Transverse colon (tissue), 4 donors: ENCODE data around the gene MRGPRE. TPM values are rescaled to one million over a fixed set of nuclear protein-coding genes. Genes with fewer than 3 reads are reported as not detected.
A peak's percentile ranks its signal among the peaks of the same experiment; 100 is the strongest.

ENCODE experiments used
- DNase-seq: peaks from one replicate; pipeline ENCODE4 v3.0.0-alpha.2; 2019
- H3K27ac ChIP-seq, 4 donors: fragments of 200-600 bp; sonication (generic); 2 replicates each; pipeline ENCODE4 v1.5.1; 2016 to 2018; ENCODE audit warnings: inconsistent platforms in 4 of 4
- H3K27me3 ChIP-seq: fragments of 200-600 bp; sonication (generic); 2 replicates; pipeline ENCODE4 v1.5.1; 2017; ENCODE audit warnings: inconsistent platforms
- H3K36me3 ChIP-seq, 4 donors: fragments of 200-600 bp; sonication (generic); 2 replicates each; pipeline ENCODE4 v1.5.1; 2017 to 2019; ENCODE audit warnings: inconsistent platforms in 4 of 4
- H3K4me1 ChIP-seq, 4 donors: fragments of 200-600 bp; sonication (generic); 2 replicates each; pipeline ENCODE4 v1.5.1; 2017 to 2020; ENCODE audit warnings: inconsistent platforms in 4 of 4
- H3K4me3 ChIP-seq, 4 donors: fragments of 200-600 bp; sonication (generic); 1 replicate in 1 of 4; 2 replicates in 3 of 4; pipeline versions ENCODE4 v1.5.1 to v1.6.1; 2017 to 2019; ENCODE audit warnings: inconsistent platforms in 4 of 4
- H3K9me3 ChIP-seq, 2 donors: fragments of 200-600 bp; sonication (generic); 2 replicates each; pipeline ENCODE4 v1.5.1; 2017 to 2019; ENCODE audit warnings: inconsistent platforms in 2 of 2
- EP300 ChIP-seq: sonication (generic); formaldehyde crosslinking; IDR thresholded peaks from one replicate; pipeline ENCODE4 v1.6.1; 2017; ENCODE audit warnings: antibody characterized with exemption, low read depth
- POLR2A ChIP-seq: fragments of 450-650 bp; IDR thresholded peaks from one replicate; pipeline ENCODE4 v1.6.1; 2016; ENCODE audit warnings: antibody characterized with exemption, mild to moderate bottlenecking, moderate library complexity
- POLR2AphosphoS5 ChIP-seq, 3 donors: sonication (generic); formaldehyde crosslinking; IDR thresholded peaks; one replicate each; pipeline ENCODE4 v1.6.1; 2016; ENCODE audit warnings: antibody characterized with exemption in 3 of 3
- WGBS, 2 donors: methylation state at CpG; one replicate each; pipeline ENCODE4 v1.1.5; 2018; ENCODE audit warnings: low coverage in 1 of 2; 5-methylcytosine and 5-hydroxymethylcytosine counted together
- in situ Hi-C, 4 donors: fragments of 200-750 bp; cut with MboI; loops; one replicate each; pipeline versions ENCODE4 v1.15.0 to v1.15.1; 2017; ENCODE audit warnings: low sequenced_read_pairs in 3 of 4, low pct_ligation_motif_present in 1 of 4, low pct_unique_long_range_greater_than_20kb in 1 of 4
- intact Hi-C: fragments of 100-400 bp; cut with DNase I; formaldehyde crosslinking; loops from one replicate; pipeline ENCODE4 v1.15.1; 2023; ENCODE audit warnings: low total_unique reads
- total RNA-seq, 4 donors: library from RNA; depleted of rRNA; stranded (reverse); fragments of >200 nt; gene quantifications; one replicate each; pipeline ENCODE4 v1.1.0, GENCODE V29; 2016
- TF ChIP-seq, protein P1 (sequence below), 5 experiments: fragments of 200-600 bp in 3 of 5; fragments of 450-650 bp in 2 of 5; sonication (generic) in 3 of 5; IDR thresholded peaks; 1 replicate in 2 of 5; 2 replicates in 3 of 5; pipeline ENCODE4 v1.5.1; 2016 to 2017; ENCODE audit warnings: antibody characterized with exemption in 5 of 5, inconsistent platforms in 3 of 5, mild to moderate bottlenecking in 2 of 5, moderate library complexity in 1 of 5

The MRGPRE gene
- total RNA-seq, 4 donors from 2014 or later, result not detected

DNA sequence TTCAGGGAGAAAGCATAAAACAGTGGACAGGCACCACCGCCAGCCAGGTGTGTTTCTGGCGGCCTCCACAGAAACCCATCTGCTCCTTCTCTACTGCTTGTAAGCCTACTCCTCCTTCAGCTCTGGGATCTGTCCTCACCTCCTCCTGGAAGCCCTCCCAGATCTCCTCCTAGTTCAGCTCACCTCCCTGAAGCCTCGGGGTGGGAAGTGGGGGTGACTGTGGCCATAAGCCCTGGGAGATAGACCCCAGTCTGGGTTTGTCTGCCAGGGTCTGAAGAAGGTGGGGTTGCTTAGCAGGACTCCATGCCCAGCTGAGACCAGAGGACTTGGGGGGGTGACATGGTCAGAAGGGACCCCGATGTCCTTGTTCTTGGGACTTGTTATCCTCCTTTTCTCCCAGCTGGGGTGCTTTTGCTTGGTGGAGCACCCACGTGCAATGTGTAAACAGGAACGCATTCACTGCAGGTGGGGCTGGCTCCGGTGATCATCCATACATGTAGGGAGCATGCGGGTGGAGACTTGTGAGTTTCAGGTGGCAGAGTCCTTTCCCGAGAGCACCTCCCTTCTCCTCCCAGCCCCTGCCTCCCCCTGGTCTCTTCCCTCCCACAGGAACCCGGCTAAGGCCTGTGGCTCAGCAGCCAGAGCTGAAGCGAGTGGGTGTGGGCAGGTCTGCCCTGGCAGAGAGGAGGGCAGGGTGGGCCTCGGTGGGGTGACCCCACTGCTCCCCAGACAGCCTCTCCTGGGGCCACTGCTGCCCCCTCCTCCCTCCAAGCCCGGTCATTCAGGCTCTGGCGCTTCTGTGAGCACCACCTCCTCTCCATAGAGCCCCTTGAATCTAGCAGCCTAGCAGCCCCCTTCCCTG is 39.5 kb downstream of the MRGPRE start:
- Histone ChIP-seq H3K27ac (no peak overlapping the region), H3K4me3 (no peak overlapping the region), H3K27me3 (peaks cover 8% of the 10 kb centered on the region), H3K9me3 (no peaks in the 10 kb centered on the region), H3K4me1 (no peaks in the 10 kb centered on the region), H3K36me3 (no peaks in the 10 kb centered on the region)
- TF ChIP-seq, protein P1, sequence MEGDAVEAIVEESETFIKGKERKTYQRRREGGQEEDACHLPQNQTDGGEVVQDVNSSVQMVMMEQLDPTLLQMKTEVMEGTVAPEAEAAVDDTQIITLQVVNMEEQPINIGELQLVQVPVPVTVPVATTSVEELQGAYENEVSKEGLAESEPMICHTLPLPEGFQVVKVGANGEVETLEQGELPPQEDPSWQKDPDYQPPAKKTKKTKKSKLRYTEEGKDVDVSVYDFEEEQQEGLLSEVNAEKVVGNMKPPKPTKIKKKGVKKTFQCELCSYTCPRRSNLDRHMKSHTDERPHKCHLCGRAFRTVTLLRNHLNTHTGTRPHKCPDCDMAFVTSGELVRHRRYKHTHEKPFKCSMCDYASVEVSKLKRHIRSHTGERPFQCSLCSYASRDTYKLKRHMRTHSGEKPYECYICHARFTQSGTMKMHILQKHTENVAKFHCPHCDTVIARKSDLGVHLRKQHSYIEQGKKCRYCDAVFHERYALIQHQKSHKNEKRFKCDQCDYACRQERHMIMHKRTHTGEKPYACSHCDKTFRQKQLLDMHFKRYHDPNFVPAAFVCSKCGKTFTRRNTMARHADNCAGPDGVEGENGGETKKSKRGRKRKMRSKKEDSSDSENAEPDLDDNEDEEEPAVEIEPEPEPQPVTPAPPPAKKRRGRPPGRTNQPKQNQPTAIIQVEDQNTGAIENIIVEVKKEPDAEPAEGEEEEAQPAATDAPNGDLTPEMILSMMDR (IDR thresholded peaks at IDR 0.05), result no peak
- TF ChIP-seq POLR2A, result no peak
- TF ChIP-seq EP300, result no peak
- peak; percentile 4 for DNase-seq
- intact Hi-C loops (no loop called here), in situ Hi-C loops (no loop called here)
- 70% methylated on average over 14 of the region's 14 CpGs; no CpG with 5 or more reads in 1 of the 2 donors for whole genome bisulfite sequencing, 2 donors

DNA sequence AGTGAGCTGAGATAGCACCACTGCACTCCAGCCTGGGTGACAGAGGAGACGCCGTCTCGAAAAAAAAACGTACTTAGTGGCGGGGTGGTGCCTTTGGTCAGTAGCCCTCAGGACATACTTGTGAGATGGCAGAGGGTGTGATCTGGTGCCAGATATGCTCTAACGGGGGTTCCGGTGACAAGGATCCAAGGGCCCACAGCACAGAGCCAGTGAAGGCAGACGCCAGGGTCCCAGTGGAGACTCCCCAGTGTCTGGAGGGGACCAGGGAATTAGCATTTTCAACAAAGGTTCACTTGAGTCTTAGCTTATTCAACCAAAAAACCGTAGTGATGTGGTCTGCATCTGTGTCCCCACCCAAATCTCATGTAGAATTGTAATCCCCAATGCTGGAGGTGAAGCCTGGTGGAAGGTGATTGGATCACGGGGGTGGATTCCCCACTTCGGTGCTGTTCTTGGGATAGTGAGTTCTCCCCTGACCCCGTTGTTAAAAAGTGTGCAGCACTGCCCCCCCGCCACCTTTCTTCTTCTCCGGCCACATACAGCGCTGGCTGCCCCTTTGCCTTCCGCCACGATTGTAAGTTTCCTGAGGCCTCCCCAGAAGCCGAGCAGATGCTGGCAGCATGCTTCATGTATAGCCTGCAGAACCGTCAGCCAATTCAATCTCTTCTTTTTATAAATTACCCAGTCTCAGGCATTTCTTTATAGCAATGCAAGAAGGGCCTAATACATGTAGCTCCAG is 40.5 kb downstream of the MRGPRE start:
- WGBS, 2 donors, result 90 to 93% methylated on average over 2 to 19 of the region's 19 CpGs
- Histone ChIP-seq H3K4me1 (no peaks in the 10 kb centered on the region), H3K27me3 (peaks cover 7% of the 10 kb centered on the region), H3K4me3 (no peak overlapping the region), H3K36me3 (no peaks in the 10 kb centered on the region), H3K27ac (no peak overlapping the region), H3K9me3 (no peaks in the 10 kb centered on the region)
- in situ Hi-C loops (no loop called here), intact Hi-C loops (no loop called here)
- DNase-seq, result peak; percentile 3
- TF ChIP-seq, protein P1 (IDR thresholded peaks at IDR 0.05), result no peak
- TF ChIP-seq EP300 (no peak), POLR2A (no peak), POLR2AphosphoS5 (IDR thresholded peaks at IDR 0.05) (no peak)

DNA sequence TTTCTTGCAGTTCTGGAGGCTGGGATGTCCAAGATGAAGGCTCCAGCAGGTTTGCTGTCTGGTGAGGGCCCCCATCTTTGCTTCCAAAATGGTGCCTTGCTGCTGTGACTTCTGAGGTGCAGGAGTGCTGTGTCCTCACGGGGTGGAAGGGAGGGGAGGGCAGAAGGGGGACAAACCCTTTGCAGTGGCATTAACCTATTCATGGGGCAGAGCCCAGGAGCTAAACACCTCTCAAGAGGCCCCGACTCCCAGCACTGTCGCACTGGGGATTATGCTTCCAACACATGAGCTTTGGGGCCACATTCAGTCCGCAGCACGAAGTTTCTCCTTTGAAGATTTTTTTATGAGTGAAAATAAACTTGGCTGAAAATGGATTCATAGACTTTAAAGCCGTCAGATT is 41.6 kb downstream of the MRGPRE start:
- no peaks in the 10 kb centered on the region for H3K36me3 ChIP-seq
- no peaks in the 10 kb centered on the region for H3K9me3 ChIP-seq
- intact Hi-C loops, result no loop called here
- no peak overlapping the region for H3K27ac ChIP-seq
- 74 to 93% methylated on average over 3 to 6 of the region's 6 CpGs for WGBS, 2 donors
- peaks cover 7% of the 10 kb centered on the region for H3K27me3 ChIP-seq
- DNase-seq, result no peak
- in situ Hi-C loops, result no loop called here
- no peak overlapping the region for H3K4me3 ChIP-seq
- TF ChIP-seq POLR2A (no peak), POLR2AphosphoS5 (IDR thresholded peaks at IDR 0.05) (no peak), EP300 (no peak)
- TF ChIP-seq, protein P1 (IDR thresholded peaks at IDR 0.05), result no peak
- H3K4me1 ChIP-seq, result no peaks in the 10 kb centered on the region

DNA sequence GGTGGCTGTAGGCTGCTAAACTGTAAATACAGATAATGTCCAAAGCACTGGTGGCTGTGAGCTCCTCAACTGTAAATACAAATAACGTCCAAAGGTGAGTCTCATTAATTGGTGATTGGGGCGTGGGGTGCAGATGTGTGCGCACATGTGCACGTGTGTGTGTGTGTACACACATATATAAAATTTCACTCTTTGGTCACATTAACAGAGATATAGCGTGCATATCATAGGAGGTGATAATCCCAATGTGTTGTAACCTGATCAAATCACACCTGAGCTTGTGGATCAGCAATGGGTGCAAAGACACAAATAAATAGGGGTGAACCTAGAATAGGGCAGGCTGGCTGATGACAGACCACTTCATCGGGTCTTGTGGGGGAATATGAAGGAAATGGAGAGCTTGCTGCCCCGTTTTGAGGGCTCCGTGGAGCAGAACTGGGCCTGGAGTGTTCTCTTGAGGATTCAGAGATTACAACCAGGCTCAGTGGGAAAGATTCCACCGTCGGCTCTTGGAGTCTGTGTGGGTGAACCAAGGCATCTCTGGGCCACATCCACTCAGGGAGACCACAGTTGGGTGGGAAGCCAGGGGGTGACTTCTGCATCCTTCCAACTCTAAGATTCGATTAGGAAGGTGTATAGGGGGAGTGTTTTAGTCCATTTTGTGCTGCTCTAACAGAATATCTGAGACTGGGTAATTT is 42.2 kb downstream of the MRGPRE start:
- in situ Hi-C loops, result no loop called here
- no peaks in the 10 kb centered on the region for H3K9me3 ChIP-seq

More for the DNA sequence above, 42.2 kb downstream of the MRGPRE start:
- intact Hi-C loops, result no loop called here
- H3K4me3 ChIP-seq, result no peak overlapping the region
- peaks cover 7% of the 10 kb centered on the region for H3K27me3 ChIP-seq
- no peak overlapping the region for H3K27ac ChIP-seq
- TF ChIP-seq POLR2A (no peak), POLR2AphosphoS5 (IDR thresholded peaks at IDR 0.05) (no peak), EP300 (no peak)
- TF ChIP-seq, protein P1 (IDR thresholded peaks at IDR 0.05), result no peak
- H3K4me1 ChIP-seq, result no peaks in the 10 kb centered on the region
- H3K36me3 ChIP-seq, result no peaks in the 10 kb centered on the region
- no peak for DNase-seq
- 84% methylated on average over 11 of the region's 11 CpGs; no CpG with 5 or more reads in 1 of the 2 donors for WGBS, 2 donors
